Gastroesophageal sphincter (tissue), 4 donors: ENCODE results near the gene SLC35F3. TPM values are rescaled to one million over a fixed set of nuclear protein-coding genes. Genes with fewer than 3 reads are reported as not detected.

Experiments
- ATAC-seq: fragments of 150-250 bp; one replicate; pipeline ENCODE4 v1.9.1; 2016; ENCODE audit warnings: mild to moderate bottlenecking, moderate library complexity
- H3K27ac ChIP-seq, 4 donors: fragments of 200-600 bp; sonication (generic) in 3 of 4; 1 replicate in 3 of 4; 2 replicates in 1 of 4; pipeline ENCODE4 v1.5.1; 2016 to 2019
- H3K27me3 ChIP-seq: fragments of 200-600 bp; sonication (generic); one replicate; pipeline ENCODE4 v1.5.1; 2019
- H3K36me3 ChIP-seq, 2 donors: fragments of 200-600 bp; sonication (generic); one replicate each; pipeline ENCODE4 v1.5.1; 2019; ENCODE audit warnings: control low read depth in 1 of 2
- H3K4me1 ChIP-seq, 3 donors: fragments of 200-600 bp; sonication (generic); 1 replicate in 2 of 3; 2 replicates in 1 of 3; pipeline ENCODE4 v1.5.1; 2016 to 2019; ENCODE audit warnings: control low read depth in 2 of 3
- H3K4me3 ChIP-seq, 2 donors: fragments of 200-600 bp; sonication (generic); one replicate each; pipeline ENCODE4 v1.5.1; 2019; ENCODE audit warnings: mild to moderate bottlenecking in 1 of 2, moderate library complexity in 1 of 2
- H3K9me3 ChIP-seq, 3 donors: fragments of 200-600 bp; sonication (generic); one replicate each; pipeline ENCODE4 v1.5.1; 2017 to 2019; ENCODE audit warnings: control low read depth in 2 of 3
- CTCF ChIP-seq, 4 experiments: fragments of 200-600 bp in 2 of 4; fragments of 450-650 bp in 2 of 4; sonication (generic) in 1 of 4; IDR thresholded peaks; one replicate each; pipeline ENCODE4 v1.5.1; 2017 to 2019; ENCODE audit warnings: antibody characterized with exemption in 4 of 4, mild to moderate bottlenecking in 2 of 4, moderate library complexity in 2 of 4
- EP300 ChIP-seq: sonication (generic); formaldehyde crosslinking; IDR thresholded peaks from one replicate; pipeline ENCODE4 v1.6.1; 2017; ENCODE audit warnings: antibody characterized with exemption, mild to moderate bottlenecking
- POLR2A ChIP-seq, 2 donors: fragments of 450-650 bp; IDR thresholded peaks; one replicate each; pipeline ENCODE4 v1.6.1; 2017; ENCODE audit warnings: antibody characterized with exemption in 2 of 2, mild to moderate bottlenecking in 2 of 2, moderate library complexity in 1 of 2
- POLR2AphosphoS5 ChIP-seq: sonication (generic); formaldehyde crosslinking; IDR thresholded peaks from one replicate; pipeline ENCODE4 v1.6.1; 2017; ENCODE audit warnings: antibody characterized with exemption
- WGBS, 2 donors: methylation state at CpG; one replicate each; pipeline ENCODE4 v1.1.5; 2018; ENCODE audit warnings: low coverage in 1 of 2; 5-methylcytosine and 5-hydroxymethylcytosine counted together
- total RNA-seq, 4 donors: library from RNA; depleted of rRNA; stranded (reverse); fragments of >200 nt; gene quantifications; one replicate each; pipeline ENCODE4 v1.1.0, GENCODE V29; 2016

SLC35F3 gene
- total RNA-seq, 4 donors from 2014 or later, result 0.16 to 0.62 (median 0.54) TPM; not detected in 1

- no peak overlapping the region for H3K4me3 ChIP-seq
- ATAC-seq, result no peak
- H3K4me1 ChIP-seq, result no peaks in the 10 kb centered on the region
- TF ChIP-seq POLR2A (IDR thresholded peaks at IDR 0.05), result no peak
- TF ChIP-seq EP300, result no peak
- TF ChIP-seq CTCF (IDR thresholded peaks at IDR 0.05), result no peak
- no peak for TF ChIP-seq POLR2AphosphoS5
- H3K9me3 ChIP-seq, result peaks cover 0 to 12% (median 0%) of the 10 kb centered on the region in 3 donors
- H3K27me3 ChIP-seq, result peaks cover 13% of the 10 kb centered on the region
- H3K36me3 ChIP-seq, result no peaks in the 10 kb centered on the region
- whole genome bisulfite sequencing, 2 donors, result 40 to 47% methylated on average over 4 of the region's 4 CpGs
- H3K27ac ChIP-seq, result no peak overlapping the region
Observed at GRCh38 chr1:234200566-234200965, 296.1 kb downstream of the SLC35F3 start.

GRCh38 chr1:234201600-234201999 lies 297.1 kb downstream of the SLC35F3 start:
- ATAC-seq, result no peak
- Histone ChIP-seq H3K27me3 (peaks cover 8% of the 10 kb centered on the region), H3K4me3 (no peak overlapping the region), H3K9me3 (peaks cover 0 to 12% (median 0%) of the 10 kb centered on the region in 3 donors), H3K36me3 (no peaks in the 10 kb centered on the region), H3K27ac (no peak overlapping the region), H3K4me1 (no peaks in the 10 kb centered on the region)
- no peak for TF ChIP-seq POLR2A (IDR thresholded peaks at IDR 0.05)
- no peak for TF ChIP-seq POLR2AphosphoS5
- TF ChIP-seq EP300, result no peak
- no peak for TF ChIP-seq CTCF (IDR thresholded peaks at IDR 0.05)
- WGBS, 2 donors, result 80% methylated on average over 1 to 3 of the region's 5 CpGs

- Histone ChIP-seq H3K4me1 (no peaks in the 10 kb centered on the region), H3K27me3 (peaks cover 9% of the 10 kb centered on the region), H3K36me3 (no peaks in the 10 kb centered on the region), H3K27ac (no peak overlapping the region), H3K4me3 (no peak overlapping the region), H3K9me3 (no peaks in the 10 kb centered on the region)
- WGBS, 2 donors, result 8 to 25% methylated on average over 2 to 6 of the region's 7 CpGs
- no peak for ATAC-seq
- TF ChIP-seq CTCF (IDR thresholded peaks at IDR 0.05) (no peak), POLR2AphosphoS5 (no peak), POLR2A (IDR thresholded peaks at IDR 0.05) (no peak), EP300 (no peak)
Observed at GRCh38 chr1:234205966-234206365, 301.5 kb downstream of the SLC35F3 start.

- no peaks in the 10 kb centered on the region for H3K4me1 ChIP-seq
- no peak for ATAC-seq
- no peak overlapping the region for H3K4me3 ChIP-seq
- no peak overlapping the region for H3K27ac ChIP-seq
- H3K9me3 ChIP-seq, result no peaks in the 10 kb centered on the region
- H3K36me3 ChIP-seq, result no peaks in the 10 kb centered on the region
- WGBS, 2 donors, result 78 to 80% methylated on average over 5 to 6 of the region's 18 CpGs
- no peak for TF ChIP-seq CTCF (IDR thresholded peaks at IDR 0.05)
- TF ChIP-seq POLR2A (IDR thresholded peaks at IDR 0.05), result no peak
- no peak for TF ChIP-seq EP300
- TF ChIP-seq POLR2AphosphoS5, result no peak
- peaks cover 17% of the 10 kb centered on the region for H3K27me3 ChIP-seq
Observed at GRCh38 chr1:234206651-234207284, 302.3 kb downstream of the SLC35F3 start.

- H3K27me3 ChIP-seq, result peaks cover 33% of the 10 kb centered on the region
- no peak for ATAC-seq
- H3K27ac ChIP-seq, result no peak overlapping the region
- TF ChIP-seq POLR2A (IDR thresholded peaks at IDR 0.05), result no peak
- TF ChIP-seq EP300, result no peak
- TF ChIP-seq POLR2AphosphoS5, result no peak
- TF ChIP-seq CTCF (IDR thresholded peaks at IDR 0.05), result no peak
- 47 to 70% methylated on average over 3 of the region's 3 CpGs for WGBS, 2 donors
- H3K36me3 ChIP-seq, result no peaks in the 10 kb centered on the region
- H3K4me1 ChIP-seq, result no peaks in the 10 kb centered on the region
- no peaks in the 10 kb centered on the region for H3K9me3 ChIP-seq
- no peak overlapping the region for H3K4me3 ChIP-seq
Observed at GRCh38 chr1:234208351-234208750, 303.9 kb downstream of the SLC35F3 start.
